ENCODE data around the gene AP2B1. TPM values are rescaled to one million over a fixed set of nuclear protein-coding genes. Genes with fewer than 3 reads are reported as not detected.
"Not testable (repeated sequence)": the region's sequence is repeated elsewhere in the genome, so short reads cannot be mapped to it uniquely, and the experiment has no call there.

Gene AP2B1
- total RNA-seq, 2 experiments from 2014 or later, result 147 to 150 TPM

GRCh38 chr17:35559495-35560210 is 27.5 kb upstream of the AP2B1 start:
- no peaks in the 10 kb centered on the region for H3K36me3 Mint-ChIP-seq

GRCh38 chr17:35560703-35561102 is 26.4 kb upstream of the AP2B1 start, which contains the start of gene SLFN14:
SLFN14 (minus strand) TSS chr17:35560819; CDS start chr17:35558062, 2,757 bp downstream.
- H3K27me3 Mint-ChIP-seq, result peaks cover 13% of the 10 kb centered on the region
- no peaks in the 10 kb centered on the region for H3K9me3 Mint-ChIP-seq
- no peaks in the 10 kb centered on the region for H3K36me3 Mint-ChIP-seq
- DNase-seq, result peak; percentile 24
- peaks cover 7% of the 10 kb centered on the region for H3K4me1 Mint-ChIP-seq
- H3K27ac Mint-ChIP-seq, result peak within 1 kb of the TSS; percentile 73
- H3K4me3 Mint-ChIP-seq, result no peak within 1 kb of the TSS

More at GRCh38 chr17:35559495-35560210, 27.5 kb upstream of the AP2B1 start:
- Mint-ChIP-seq H3K4me1 (peaks cover 7% of the 10 kb centered on the region), H3K9me3 (no peaks in the 10 kb centered on the region), H3K27ac (no peak overlapping the region), H3K27me3 (peaks cover 13% of the 10 kb centered on the region), H3K4me3 (no peak overlapping the region)
- no peak for DNase-seq

GRCh38 chr17:35563181-35563580 is 23.9 kb upstream of the AP2B1 start:
- not testable (repeated sequence) for H3K9me3 Mint-ChIP-seq, H3K4me3 Mint-ChIP-seq, H3K36me3 Mint-ChIP-seq, DNase-seq, H3K27ac Mint-ChIP-seq, H3K27me3 Mint-ChIP-seq
- peaks cover 11% of the 10 kb centered on the region for H3K4me1 Mint-ChIP-seq

GRCh38 chr17:35566968-35567367 is 20.2 kb upstream of the AP2B1 start:
- no peaks in the 10 kb centered on the region for H3K27me3 Mint-ChIP-seq
- H3K36me3 Mint-ChIP-seq, result peaks cover 11% of the 10 kb centered on the region
- H3K4me3 Mint-ChIP-seq, result peak overlapping the region; percentile 84
- H3K9me3 Mint-ChIP-seq, result no peaks in the 10 kb centered on the region
- DNase-seq, result no peak
- H3K4me1 Mint-ChIP-seq, result peaks cover 17% of the 10 kb centered on the region
- H3K27ac Mint-ChIP-seq, result peak overlapping the region; percentile 12

- Mint-ChIP-seq H3K4me3 (peak overlapping the region; percentile 84), H3K27ac (peak overlapping the region; percentile 90), H3K27me3 (no peaks in the 10 kb centered on the region), H3K9me3 (no peaks in the 10 kb centered on the region), H3K36me3 (peaks cover 11% of the 10 kb centered on the region), H3K4me1 (peaks cover 17% of the 10 kb centered on the region)
- peak; percentile 46 for DNase-seq
These were observed 18.6 kb upstream of the AP2B1 start for GRCh38 chr17:35568561-35568960.

- Mint-ChIP-seq H3K4me3 (peak overlapping the region; percentile 84), H3K27ac (peak overlapping the region; percentile 75), H3K36me3 (peaks cover 11% of the 10 kb centered on the region), H3K9me3 (no peaks in the 10 kb centered on the region), H3K27me3 (no peaks in the 10 kb centered on the region), H3K4me1 (peaks cover 17% of the 10 kb centered on the region)
- no peak for DNase-seq
These were observed 17.7 kb upstream of the AP2B1 start for GRCh38 chr17:35569405-35569804.

GRCh38 chr17:35575759-35576158 is 11.4 kb upstream of the AP2B1 start:
- H3K4me1 Mint-ChIP-seq, result peaks cover 28% of the 10 kb centered on the region
- peaks cover 7% of the 10 kb centered on the region for H3K36me3 Mint-ChIP-seq
- no peaks in the 10 kb centered on the region for H3K27me3 Mint-ChIP-seq
- no peak overlapping the region for H3K4me3 Mint-ChIP-seq
- peak overlapping the region; percentile 21 for H3K27ac Mint-ChIP-seq
- no peaks in the 10 kb centered on the region for H3K9me3 Mint-ChIP-seq
- DNase-seq, result no peak

GRCh38 chr17:35577830-35578196 is 9.3 kb upstream of the AP2B1 start:
- DNase-seq, result peak; percentile 12
- H3K27ac Mint-ChIP-seq, result peak overlapping the region; percentile 97
- peaks cover 25% of the 10 kb centered on the region for H3K4me1 Mint-ChIP-seq
- no peaks in the 10 kb centered on the region for H3K9me3 Mint-ChIP-seq
- peak overlapping the region; percentile 91 for H3K4me3 Mint-ChIP-seq
- H3K27me3 Mint-ChIP-seq, result no peaks in the 10 kb centered on the region
- H3K36me3 Mint-ChIP-seq, result peaks cover 7% of the 10 kb centered on the region

- Mint-ChIP-seq H3K27ac (peak within 1 kb of the TSS; percentile 97), H3K4me1 (peaks cover 25% of the 10 kb centered on the region), H3K4me3 (peak within 1 kb of the TSS; percentile 91), H3K9me3 (no peaks in the 10 kb centered on the region), H3K27me3 (no peaks in the 10 kb centered on the region), H3K36me3 (peaks cover 7% of the 10 kb centered on the region)
- DNase-seq, result peak; percentile 87
These were observed 8.8 kb upstream of the AP2B1 start, which contains the start of gene PEX12 for GRCh38 chr17:35578197-35578928. PEX12 (minus strand) TSS chr17:35578571; CDS start chr17:35578021, 550 bp downstream.

- Mint-ChIP-seq H3K4me3 (peak overlapping the region; percentile 91), H3K4me1 (peaks cover 25% of the 10 kb centered on the region), H3K27me3 (no peaks in the 10 kb centered on the region), H3K36me3 (peaks cover 7% of the 10 kb centered on the region), H3K27ac (peak overlapping the region; percentile 97), H3K9me3 (no peaks in the 10 kb centered on the region)
- DNase-seq, result no peak
These were observed 8.1 kb upstream of the AP2B1 start for GRCh38 chr17:35578929-35579432.

GRCh38 chr17:35584061-35584460 is 3.1 kb upstream of the AP2B1 start:
- no peak overlapping the region for H3K4me3 Mint-ChIP-seq
- H3K4me1 Mint-ChIP-seq, result peaks cover 15% of the 10 kb centered on the region
- no peak overlapping the region for H3K27ac Mint-ChIP-seq
- no peaks in the 10 kb centered on the region for H3K27me3 Mint-ChIP-seq
- no peaks in the 10 kb centered on the region for H3K9me3 Mint-ChIP-seq
- DNase-seq, result no peak
- peaks cover 5% of the 10 kb centered on the region for H3K36me3 Mint-ChIP-seq

- Mint-ChIP-seq H3K9me3 (no peaks in the 10 kb centered on the region), H3K27ac (peak overlapping the region; percentile 97), H3K36me3 (peaks cover 5% of the 10 kb centered on the region), H3K4me1 (peaks cover 22% of the 10 kb centered on the region), H3K27me3 (no peaks in the 10 kb centered on the region), H3K4me3 (peak overlapping the region; percentile 96)
- no peak for DNase-seq
These were observed 501 bp upstream of the AP2B1 start for GRCh38 chr17:35586569-35587073.

GRCh38 chr17:35588196-35588920 is 1.2 kb downstream of the AP2B1 start:
- Mint-ChIP-seq H3K27ac (peak overlapping the region; percentile 97), H3K27me3 (no peaks in the 10 kb centered on the region), H3K9me3 (no peaks in the 10 kb centered on the region), H3K4me1 (peaks cover 25% of the 10 kb centered on the region), H3K4me3 (peak overlapping the region; percentile 96), H3K36me3 (peaks cover 8% of the 10 kb centered on the region)
- DNase-seq, result no peak

GRCh38 chr17:35596072-35596471 is 8.9 kb downstream of the AP2B1 start:
- Mint-ChIP-seq H3K4me3 (no peak overlapping the region), H3K4me1 (peaks cover 9% of the 10 kb centered on the region), H3K27ac (no peak overlapping the region), H3K27me3 (no peaks in the 10 kb centered on the region), H3K36me3 (peaks cover 41% of the 10 kb centered on the region), H3K9me3 (no peaks in the 10 kb centered on the region)
- no peak for DNase-seq
